A549 treated with Mapracorat at 1 μM for 4 hours (cell line): ENCODE measurements around the gene RAB2B. TPM values are rescaled to one million over a fixed set of nuclear protein-coding genes. Genes with fewer than 3 reads are reported as not detected.

Experiments
- total RNA-seq: library from RNA; stranded (reverse); fragments of 200-300 nt; extraction: Qiagen RNA extraction; gene quantifications from 5 replicates; pipeline ENCODE4 v1.2.3, GENCODE V29; 2022

Gene RAB2B
- 10.2 to 13.5 TPM (median 11.6 TPM) in 5 replicates for total RNA-seq

DNA sequence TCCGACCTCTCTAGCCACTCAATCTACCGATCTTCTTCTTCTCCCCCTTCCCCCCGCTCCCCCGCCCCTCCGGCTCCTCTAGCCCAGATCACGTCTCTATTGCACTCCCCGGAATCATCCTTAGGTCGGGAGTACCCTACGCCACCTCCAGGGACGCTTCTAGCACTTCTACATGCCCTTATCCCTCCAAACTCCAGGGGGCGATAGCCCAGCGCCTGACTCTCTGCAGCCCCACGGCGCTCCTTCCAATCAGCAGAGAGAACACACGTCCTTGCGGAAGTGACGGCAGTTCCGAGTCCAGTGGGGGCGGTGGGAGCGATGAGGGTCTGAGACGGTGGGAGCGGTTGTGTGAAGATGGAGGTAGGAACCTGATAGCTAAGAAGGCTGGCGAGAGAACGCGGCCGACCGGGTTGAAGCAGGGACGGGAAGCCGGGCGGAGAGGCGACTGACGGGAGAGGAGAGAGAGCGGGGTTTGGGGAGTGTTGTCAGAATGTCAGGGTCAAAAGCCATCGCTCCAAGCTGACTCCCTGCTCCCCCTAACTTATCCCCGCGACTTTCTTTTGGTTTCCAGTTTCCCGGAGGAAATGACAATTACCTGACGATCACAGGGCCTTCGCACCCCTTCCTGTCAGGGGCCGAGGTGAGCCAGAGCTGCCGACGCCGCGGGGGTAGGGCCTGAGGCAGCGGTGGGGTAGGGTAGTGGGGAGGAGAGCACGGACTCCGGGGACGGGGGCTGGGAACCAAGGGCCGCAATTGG lies at the start of gene RAB2B, which contains the start of gene TOX4:
TSS of gene RAB2B (minus strand) at position 35 of the 757 bp plus-strand sequence. CDS start 87 bp downstream, outside the sequence.
TSS of gene TOX4 (plus strand) at position 271 of the 757 bp plus-strand sequence. CDS start at position 355, 84 bp downstream.

GRCh38 chr14:21525962-21526671 lies 49.4 kb upstream of the RAB2B start, which contains the start of gene SALL2:
Gene SALL2, minus strand, starts transcription at chr14:21526346. Its CDS starts 219 bp downstream, at chr14:21526127.

GRCh38 chr14:21510735-21511657 lies 34.2 kb upstream of the RAB2B start, which contains the start of gene METTL3:
Gene METTL3, minus strand, starts transcription at chr14:21511340. Its CDS starts 117 bp downstream, at chr14:21511223.

DNA sequence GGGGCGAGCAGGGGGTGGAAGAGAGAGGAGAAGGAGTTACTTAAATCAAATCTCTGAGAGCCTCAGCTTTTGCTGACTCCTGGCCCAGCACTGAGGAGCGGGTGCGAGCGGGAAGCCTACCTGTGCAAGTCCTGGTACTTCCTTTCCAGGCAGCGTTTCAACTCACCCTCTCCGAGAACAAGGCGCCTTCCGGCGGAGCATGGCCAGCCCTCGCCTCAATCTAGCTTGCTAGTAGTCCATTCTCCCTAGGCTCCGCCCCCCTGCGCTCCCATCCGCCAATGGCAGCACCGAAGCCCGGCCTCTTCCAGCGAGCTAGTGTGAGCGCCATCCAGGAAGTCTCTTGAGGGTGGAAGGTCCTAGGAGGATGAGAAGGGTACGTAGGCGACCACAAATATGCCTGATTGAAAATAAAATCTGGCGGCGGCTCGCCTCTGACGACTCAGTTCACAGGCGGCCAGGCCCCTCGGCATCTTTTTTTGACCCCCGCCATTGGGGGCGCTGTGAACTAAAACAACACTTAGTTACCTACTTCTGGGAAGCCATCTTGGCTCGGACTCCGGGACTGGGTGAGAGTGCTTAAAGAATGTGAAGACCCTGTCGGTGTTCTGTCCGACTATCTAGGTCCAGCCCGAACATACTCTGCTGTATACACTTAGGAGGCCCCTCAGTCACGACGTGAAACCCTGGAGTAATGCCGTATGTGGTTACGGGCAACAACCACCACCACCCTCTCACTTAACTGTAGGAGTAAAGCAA lies 20.7 kb downstream of the RAB2B start, which contains the start of gene CHD8:
TSS of gene CHD8 (minus strand) at position 212 of the 756 bp plus-strand sequence. CDS start 24,480 bp downstream, outside the sequence.

Other genes starting within 250 kb of the RAB2B start
- 783 to 949 TPM (median 796 TPM) in 5 replicates for gene HNRNPC, start 207.5 kb downstream of the RAB2B start, total RNA-seq
- 0.10 to 0.45 TPM (median 0.26 TPM) in 5 replicates for gene RPGRIP1, start 196.9 kb downstream of the RAB2B start, total RNA-seq
- 94.7 to 109 TPM (median 99.1 TPM) in 5 replicates for gene SUPT16H, start 92.9 kb downstream of the RAB2B start, total RNA-seq
- 37.0 to 41.9 TPM (median 37.9 TPM) in 5 replicates for gene CHD8, start 20.8 kb downstream of the RAB2B start, total RNA-seq
- 51.9 to 69.5 TPM (median 63.7 TPM) in 5 replicates for gene TOX4, start 236 bp upstream of the RAB2B start, total RNA-seq
- 40.4 to 50.3 TPM (median 46.9 TPM) in 5 replicates for gene METTL3, start 34.4 kb upstream of the RAB2B start, total RNA-seq
- 0.50 to 1.0 TPM (median 0.73 TPM) in 5 replicates for gene SALL2, start 49.4 kb upstream of the RAB2B start, total RNA-seq
- gene OR10G3, start 103.1 kb upstream of the RAB2B start, total RNA-seq = not detected in 5 replicates
- gene OR10G2, start 158.0 kb upstream of the RAB2B start, total RNA-seq = not detected in 5 replicates
- gene OR4E2, start 176.9 kb upstream of the RAB2B start, total RNA-seq = not detected in 5 replicates
- gene OR4E1, start 196.9 kb upstream of the RAB2B start, total RNA-seq = not detected in 5 replicates